GM19463 (cell line): ENCODE results near the gene ENPP5.
"Not testable (repeated sequence)": the region's sequence is repeated elsewhere in the genome, so short reads cannot be mapped to it uniquely, and the experiment has no call there.

ENCODE experiments used
- ATAC-seq: cut with Tn5 transposase; IDR thresholded peaks from one replicate; pipeline ENCODE4 v1.9.1; 2021; ENCODE audit warnings: mild to moderate bottlenecking, moderate library complexity; ENCODE audit not compliant: unreplicated experiment

Gene ENPP5

DNA sequence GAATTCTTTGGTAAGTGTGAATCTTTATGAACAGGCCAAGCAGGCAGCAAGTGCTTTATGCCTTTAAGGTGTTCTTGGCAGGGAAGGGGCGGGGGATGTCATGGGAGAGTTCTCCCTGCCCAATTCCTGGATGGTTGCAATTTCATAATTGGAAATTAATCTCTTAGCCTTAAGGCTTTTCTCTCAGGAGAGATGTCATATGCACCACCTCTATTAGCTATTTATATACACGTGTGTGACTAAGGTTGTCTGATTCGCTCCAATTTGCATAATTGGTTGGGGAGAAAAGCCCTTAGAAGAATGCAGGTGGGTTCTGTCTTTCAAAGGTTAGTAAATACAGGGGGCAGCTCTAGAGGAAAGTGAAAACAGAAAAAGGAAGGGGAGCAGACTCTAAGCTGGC lies 5.2 kb upstream of the ENPP5 start:
- ATAC-seq, result peak; percentile 43

- ATAC-seq, result peak; percentile 69
Measured at GRCh38 chr6:46175446-46175845, 4.7 kb upstream of the ENPP5 start.

GRCh38 chr6:46174904-46175303 lies 4.1 kb upstream of the ENPP5 start:
- no peak for ATAC-seq

GRCh38 chr6:46172176-46172575 lies 1.4 kb upstream of the ENPP5 start:
- no peak for ATAC-seq

- no peak for ATAC-seq
Measured at GRCh38 chr6:46160102-46160501, 10.7 kb downstream of the ENPP5 start.

- no peak for ATAC-seq
Measured at GRCh38 chr6:46159229-46159628, 11.6 kb downstream of the ENPP5 start.

GRCh38 chr6:46156701-46157100 lies 14.1 kb downstream of the ENPP5 start:
- ATAC-seq, result no peak

- not testable (repeated sequence) for ATAC-seq
Measured at GRCh38 chr6:46149066-46149465, 21.7 kb downstream of the ENPP5 start.

DNA sequence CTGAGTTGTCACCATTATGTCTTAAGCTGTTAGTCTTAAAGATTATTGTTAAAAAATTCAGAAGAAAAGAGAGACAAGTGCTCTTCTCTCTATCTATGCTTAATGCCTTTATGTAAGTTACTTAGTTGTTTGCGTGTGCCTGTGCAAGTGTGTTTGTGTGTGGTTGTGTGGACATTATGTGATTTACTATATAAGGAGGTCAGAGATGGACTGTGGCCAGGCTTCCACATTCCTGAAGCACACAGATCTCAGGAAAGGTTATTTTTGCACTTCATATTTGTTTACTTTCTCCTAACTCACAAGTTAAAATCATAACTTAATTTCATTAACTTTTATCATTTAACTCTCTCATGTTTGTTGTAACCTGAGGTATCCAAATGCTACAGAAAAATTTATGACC lies 26.5 kb downstream of the ENPP5 start:
- no peak for ATAC-seq

DNA sequence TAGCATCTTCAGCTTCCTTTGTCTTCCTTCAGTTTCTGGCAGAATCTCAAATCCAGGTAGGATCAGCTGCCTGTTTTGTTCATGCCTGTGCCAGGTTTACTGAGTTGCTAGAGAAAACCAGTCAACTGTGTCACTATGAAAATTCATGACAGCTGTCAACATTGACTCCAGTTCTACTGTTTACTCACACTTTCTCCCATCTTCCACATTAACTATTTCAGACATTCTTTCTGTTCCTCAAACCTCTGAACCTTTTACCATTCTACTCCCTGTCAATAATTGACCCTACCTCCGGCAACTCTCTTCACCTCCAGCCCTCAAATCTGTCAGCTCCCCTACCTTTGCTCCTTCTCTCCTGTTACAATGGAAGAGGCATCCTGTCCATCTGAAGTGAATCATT lies 32.5 kb downstream of the ENPP5 start:
- ATAC-seq, result peak; percentile 86

GRCh38 chr6:46137387-46137786 lies 33.4 kb downstream of the ENPP5 start:
- peak; percentile 56 for ATAC-seq

GRCh38 chr6:46136831-46137230 lies 33.9 kb downstream of the ENPP5 start:
- no peak for ATAC-seq

GRCh38 chr6:46135176-46135575 lies 35.6 kb downstream of the ENPP5 start:
- no peak for ATAC-seq

- no peak for ATAC-seq
Measured at GRCh38 chr6:46134216-46134615, 36.6 kb downstream of the ENPP5 start.

- not testable (repeated sequence) for ATAC-seq
Measured at GRCh38 chr6:46131291-46131690, 39.5 kb downstream of the ENPP5 start.

GRCh38 chr6:46130666-46131065 lies 40.1 kb downstream of the ENPP5 start:
- ATAC-seq, result no peak

DNA sequence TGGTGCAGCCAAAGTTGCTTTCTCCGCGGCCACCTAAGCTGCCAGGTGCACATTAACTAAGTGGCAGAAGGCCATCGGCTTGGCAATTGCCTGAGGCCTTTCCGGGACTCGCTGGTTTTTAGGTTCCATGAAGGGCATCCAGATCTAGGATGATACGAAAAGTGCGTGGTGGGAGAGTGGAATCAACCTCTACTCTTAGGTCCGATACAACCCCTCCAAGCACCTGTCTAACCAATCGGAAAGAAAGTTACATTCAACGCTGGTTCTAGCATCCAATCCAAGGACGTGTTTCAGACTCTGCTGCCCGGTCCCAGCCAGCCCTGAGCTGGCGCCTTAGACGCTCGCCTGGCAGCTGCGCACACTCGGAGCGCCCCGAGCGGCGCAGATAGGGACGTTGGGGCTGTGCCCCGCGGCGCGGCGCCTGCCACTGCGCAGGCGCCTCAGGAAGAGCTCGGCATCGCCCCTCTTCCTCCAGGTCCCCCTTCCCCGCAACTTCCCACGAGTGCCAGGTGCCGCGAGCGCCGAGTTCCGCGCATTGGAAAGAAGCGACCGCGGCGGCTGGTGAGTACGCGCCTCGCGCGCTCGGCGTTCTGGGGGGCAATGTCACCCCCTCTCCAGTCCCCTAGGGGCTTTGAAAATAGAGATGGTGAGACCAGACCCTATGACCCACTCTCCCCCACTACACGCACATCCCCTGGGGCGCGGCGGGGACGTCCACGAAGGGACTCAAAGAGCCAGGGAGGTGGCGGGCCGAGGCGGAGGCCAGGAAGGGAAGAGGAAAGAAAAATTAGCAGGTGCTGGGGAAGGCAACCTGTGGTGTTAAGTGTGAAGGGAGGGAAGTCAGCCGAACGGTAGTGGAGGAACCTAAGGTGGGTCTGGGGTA lies 40.9 kb downstream of the ENPP5 start, which contains the start of gene ENPP4:
TSS of gene ENPP4 (plus strand) at position 361 of the 883 bp plus-strand sequence. CDS start 9,595 bp downstream, outside the sequence.
- peak; percentile 97 for ATAC-seq

- peak; percentile 2 for ATAC-seq
Measured at GRCh38 chr6:46129291-46129628, 41.5 kb downstream of the ENPP5 start.

GRCh38 chr6:46128476-46128875 lies 42.3 kb downstream of the ENPP5 start:
- no peak for ATAC-seq

DNA sequence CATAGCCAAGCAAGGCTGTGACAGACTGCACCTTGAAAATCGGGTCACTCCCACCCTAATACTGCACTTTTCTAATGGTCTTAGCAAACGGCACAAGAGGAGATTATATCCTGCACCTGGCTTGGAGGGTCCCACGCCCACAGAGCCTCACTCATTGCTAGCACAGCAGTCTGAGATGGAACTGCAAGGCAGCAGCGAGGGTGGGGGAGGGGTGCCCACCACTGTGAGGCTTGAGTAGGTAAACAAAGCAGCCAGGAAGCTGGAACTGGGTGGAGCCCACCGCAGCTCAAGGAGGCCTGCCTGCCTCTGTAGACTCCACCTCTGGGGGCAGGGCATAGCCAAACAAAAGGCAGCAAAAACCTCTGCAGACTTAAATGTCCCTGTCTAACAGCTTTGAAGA lies 51.1 kb downstream of the ENPP5 start:
- not testable (repeated sequence) for ATAC-seq

DNA sequence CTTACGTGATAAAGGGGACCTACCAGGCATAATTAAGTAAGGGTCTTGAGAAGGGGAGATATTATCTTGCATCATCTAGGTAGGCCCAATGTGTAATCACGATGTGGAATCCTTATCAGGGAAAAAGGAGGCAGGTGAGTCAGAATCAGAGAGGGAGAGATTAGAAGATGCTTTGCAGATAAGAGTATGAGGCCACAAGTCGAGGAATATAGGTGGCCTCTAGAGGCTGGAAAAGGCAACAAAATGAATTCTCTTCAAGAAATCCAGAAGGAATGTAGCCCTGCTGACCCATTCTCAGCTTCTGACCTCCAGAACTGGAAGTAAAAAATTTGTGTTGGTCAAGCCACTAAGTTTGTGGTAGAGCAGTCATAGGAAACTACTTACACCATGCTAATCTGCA lies 51.9 kb downstream of the ENPP5 start:
- ATAC-seq, result no peak

- no peak for ATAC-seq
Measured at GRCh38 chr6:46118157-46118556, 52.6 kb downstream of the ENPP5 start.

DNA sequence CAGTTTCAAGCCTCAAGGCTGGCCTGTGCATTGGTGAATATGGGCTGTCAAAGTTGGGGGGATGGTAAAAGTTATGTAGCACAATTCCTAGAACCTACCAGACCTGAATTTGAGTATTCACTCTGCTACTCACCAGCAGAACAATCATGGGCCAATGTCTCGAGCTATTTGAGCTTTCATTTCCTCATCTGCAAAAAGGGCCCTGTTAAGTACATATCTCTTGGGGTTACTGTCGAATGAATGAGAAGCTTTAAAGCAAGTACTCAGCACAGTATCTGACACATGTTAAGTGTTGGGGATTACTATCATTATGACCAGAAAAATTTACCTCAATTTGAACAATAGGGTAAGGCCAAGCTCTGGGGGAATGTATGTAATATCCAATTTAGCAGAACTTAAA lies 54.5 kb downstream of the ENPP5 start:
- ATAC-seq, result no peak
